ENCODE results near the gene RAB7B. TPM values are rescaled to one million over a fixed set of nuclear protein-coding genes. Genes with fewer than 3 reads are reported as not detected.

RAB7B gene
- total and polyA plus RNA-seq, 2 of the 4 experiments (the other 2 are of a cell fraction): 9.1 to 14.7 TPM

GRCh38 chr1:205927676-205928075 is 75.5 kb downstream of the RAB7B start:
- H3K79me1 ChIP-seq (ENCODE audit: low read depth in 1 of 2, low read length in 2 of 2): no peaks in the 10 kb centered on the region
- intact Hi-C loops (cut with micrococcal nuclease) (no loop called here), in situ Hi-C loops (cut with MboI; ENCODE audit: low sequenced_read_pairs) (loop anchor here (5.0 kb wide), 2 partner anchors 40 to 175 kb away; no protein-coding TSS in a partner anchor), dilution Hi-C loops (cut with HindIII; ENCODE audit: low sequenced_read_pairs, unreplicated experiment) (no loop called here)
- H3K23ac ChIP-seq (ENCODE audit: low read depth, low read length): no peak overlapping the region
- no peak overlapping the region for H2AK9ac ChIP-seq (replicated peaks; ENCODE audit: low read depth, low read length, poor library complexity)
- H2AK5ac ChIP-seq (ENCODE audit: low read depth, low read length): no peak overlapping the region
- H2BK20ac ChIP-seq (ENCODE audit: low read depth, low read length): no peak overlapping the region
- H3K56ac ChIP-seq (ENCODE audit: extremely low read depth, insufficient read depth, low read length): no peak overlapping the region
- no peak overlapping the region for H3K9ac ChIP-seq (ENCODE audit: low read depth, low read length)
- no peak overlapping the region for H4K91ac ChIP-seq (ENCODE audit: insufficient read depth, low read depth, low read length)
- no peak overlapping the region for H3K14ac ChIP-seq (replicated peaks; ENCODE audit: low read depth, low read length)
- H3K4me1 ChIP-seq (ENCODE audit: control insufficient read depth, insufficient read depth, low read length): no peaks in the 10 kb centered on the region
- H4K20me1 ChIP-seq (ENCODE audit: insufficient read depth, low read length): no peaks in the 10 kb centered on the region
- TF ChIP-seq CEBPB (IDR thresholded peaks at IDR 0.05; ENCODE audit: low read depth, low read length) (no peak), RCOR1 (IDR thresholded peaks at IDR 0.05; ENCODE audit: insufficient replicate concordance, low read length) (no peak), SMC3 (IDR thresholded peaks at IDR 0.05; ENCODE audit: low read depth, low read length) (no peak), MAZ (IDR thresholded peaks at IDR 0.05; ENCODE audit: borderline replicate concordance, low read depth, low read length) (no peak), FOS (IDR thresholded peaks at IDR 0.05; ENCODE audit: low read depth, low read length) (no peak), CTCF (conservative IDR thresholded peaks at IDR 0.05; ENCODE audit: low read depth, low read length) (no peak), POLR2A (IDR thresholded peaks at IDR 0.05; ENCODE audit: low read depth, low read length) (no peak), RFX5 (IDR thresholded peaks at IDR 0.05; ENCODE audit: low read depth, low read length) (no peak), RAD21 (IDR thresholded peaks at IDR 0.05; ENCODE audit: low read length) (no peak), BHLHE40 (IDR thresholded peaks at IDR 0.05; ENCODE audit: low read depth, low read length) (no peak), CHD1 (IDR thresholded peaks at IDR 0.05; ENCODE audit: low read depth, low read length) (no peak), MXI1 (IDR thresholded peaks at IDR 0.05; ENCODE audit: borderline replicate concordance, low read depth, low read length) (no peak), USF2 (IDR thresholded peaks at IDR 0.05; ENCODE audit: low read depth, low read length) (no peak), MAFK (IDR thresholded peaks at IDR 0.05; ENCODE audit: low read depth, low read length) (no peak)
- TF ChIP-seq, protein P1, sequence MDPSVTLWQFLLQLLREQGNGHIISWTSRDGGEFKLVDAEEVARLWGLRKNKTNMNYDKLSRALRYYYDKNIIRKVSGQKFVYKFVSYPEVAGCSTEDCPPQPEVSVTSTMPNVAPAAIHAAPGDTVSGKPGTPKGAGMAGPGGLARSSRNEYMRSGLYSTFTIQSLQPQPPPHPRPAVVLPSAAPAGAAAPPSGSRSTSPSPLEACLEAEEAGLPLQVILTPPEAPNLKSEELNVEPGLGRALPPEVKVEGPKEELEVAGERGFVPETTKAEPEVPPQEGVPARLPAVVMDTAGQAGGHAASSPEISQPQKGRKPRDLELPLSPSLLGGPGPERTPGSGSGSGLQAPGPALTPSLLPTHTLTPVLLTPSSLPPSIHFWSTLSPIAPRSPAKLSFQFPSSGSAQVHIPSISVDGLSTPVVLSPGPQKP (IDR thresholded peaks at IDR 0.05; ENCODE audit: borderline replicate concordance, low read depth, low read length): no peak
- no peak overlapping the region for H3K27ac ChIP-seq (ENCODE audit: insufficient read depth, low read length)
- H3K9me3 ChIP-seq (ENCODE audit: control insufficient read depth, insufficient read depth, low read length): no peaks in the 10 kb centered on the region
- peaks cover 43% of the 10 kb centered on the region for H3K27me3 ChIP-seq (ENCODE audit: control insufficient read depth, insufficient read depth, low read length)
- H3K18ac ChIP-seq (ENCODE audit: low read depth, low read length): no peak overlapping the region
- ATAC-seq (ENCODE audit: low read depth) (no peak), DNase-seq (no peak)
- H3K4me3 ChIP-seq (ENCODE audit: insufficient read depth, low read depth, low read length): no peak overlapping the region
- POLR2A ChIA-PET (ENCODE audit: unreplicated experiment): no interaction called here
- no peaks in the 10 kb centered on the region; the same call in 1 of the 2 replicates for H3K9me1 ChIP-seq (ENCODE audit: insufficient read depth, low read length)
- no peaks in the 10 kb centered on the region for H3K36me3 ChIP-seq (ENCODE audit: control insufficient read depth, insufficient read depth, low read length)
- no peak overlapping the region for H3K4me2 ChIP-seq (ENCODE audit: low read depth, low read length)
- BruUV-seq (replicated peaks): no TSS peak
- no peak overlapping the region for H4K5ac ChIP-seq (ENCODE audit: low read depth, low read length)
- H4K8ac ChIP-seq (ENCODE audit: low read depth in 2 of 2, low read length in 2 of 2): no peak overlapping the region
- no peak overlapping the region for H2BK5ac ChIP-seq (ENCODE audit: low read depth, low read length, poor library complexity, severe bottlenecking)
- no peak overlapping the region for H2AFZ ChIP-seq (replicated peaks; ENCODE audit: low read length, poor library complexity)
- no peak overlapping the region for H2BK15ac ChIP-seq (ENCODE audit: low read depth, low read length)
- CTCF ChIA-PET: no interaction called here
- no peak overlapping the region for H2BK120ac ChIP-seq (ENCODE audit: low read depth, low read length)
- WGBS, 2 experiments (ENCODE audit: extremely low coverage in 2 of 2, insufficient read length in 1 of 2): 92% methylated on average over 8 of the region's 12 CpGs; no CpG with 5 or more reads in 1 of the 2 experiments
- no peak overlapping the region for H3K4ac ChIP-seq (ENCODE audit: low read depth, low read length)

All from IMR-90 (cell line).